SU-DHL-6 (cell line): ENCODE measurements around the gene ZNF814.
A peak's percentile ranks its signal among the peaks of the same experiment; 100 is the strongest.
"Not testable (repeated sequence)": the region's sequence is repeated elsewhere in the genome, so short reads cannot be mapped to it uniquely, and the experiment has no call there.

Experiments used
- H2AFZ ChIP-seq: fragments of 200-600 bp; sonication (generic); 2 replicates; pipeline ENCODE4 v1.6.1; 2014; ENCODE audit warnings: low read depth, mild to moderate bottlenecking, moderate library complexity, mixed read lengths, antibody characterized with exemption, low read length; ENCODE audit not compliant: severe bottlenecking
- H3F3A ChIP-seq: fragments of 200-600 bp; shearing (Covaris generic); 2 replicates; pipeline ENCODE4 v1.6.0; 2016; ENCODE audit warnings: antibody characterized with exemption, mild to moderate bottlenecking; ENCODE audit not compliant: insufficient read depth
- H3K27ac ChIP-seq: fragments of 200-600 bp; sonication (generic); 2 replicates; pipeline ENCODE4 v1.5.1; 2016; ENCODE audit warnings: low read depth, mild to moderate bottlenecking, low read length, moderate library complexity, mixed read lengths
- H3K27me3 ChIP-seq: fragments of 200-600 bp; sonication (generic), shearing (Covaris generic); 2 replicates; pipeline ENCODE4 v1.6.0; 2014; ENCODE audit warnings: mild to moderate bottlenecking, low read length
- H3K36me3 ChIP-seq: fragments of 200-600 bp; sonication (generic); 2 replicates; pipeline ENCODE4 v1.6.1; 2014; ENCODE audit warnings: mild to moderate bottlenecking, low read length, mixed read lengths
- H3K4me2 ChIP-seq: fragments of 300-600, 200-600 bp; shearing (Covaris generic), sonication (generic); 2 replicates; pipeline ENCODE4 v1.6.0; 2014; ENCODE audit warnings: low read length, low read depth, mild to moderate bottlenecking; ENCODE audit not compliant: poor library complexity, severe bottlenecking
- H3K4me3 ChIP-seq: fragments of 200-600 bp; sonication (generic); 2 replicates; pipeline ENCODE4 v1.5.1; 2014; ENCODE audit warnings: antibody characterized with exemption, low read length, mild to moderate bottlenecking, mixed read lengths; ENCODE audit not compliant: insufficient read depth, poor library complexity, severe bottlenecking
- H3K79me2 ChIP-seq: fragments of 200-600 bp; sonication (generic); 2 replicates; pipeline ENCODE4 v1.6.1; 2014; ENCODE audit warnings: mild to moderate bottlenecking, low read length, moderate library complexity; ENCODE audit not compliant: insufficient read depth
- H3K9ac ChIP-seq: fragments of 200-600 bp; sonication (generic); 2 replicates; pipeline ENCODE4 v1.7.0; 2014; ENCODE audit warnings: mild to moderate bottlenecking, low read length
- H3K9me2 ChIP-seq: fragments of 200-600 bp; sonication (generic); replicated peaks from 2 replicates; pipeline ENCODE4 v1.6.1; 2014; ENCODE audit warnings: low read length; ENCODE audit not compliant: insufficient read depth
- H3K9me3 ChIP-seq: fragments of 200-600 bp; sonication (generic); 2 replicates; pipeline ENCODE4 v1.6.1; 2014; ENCODE audit warnings: low read length, mixed read lengths; ENCODE audit not compliant: insufficient read depth
- H4K20me1 ChIP-seq: fragments of 200-600 bp; sonication (generic); 2 replicates; pipeline ENCODE4 v1.6.1; 2014; ENCODE audit warnings: low read depth, mild to moderate bottlenecking, antibody characterized with exemption, low read length, moderate library complexity, mixed read lengths
- EZH2phosphoT487 ChIP-seq: fragments of 200-600 bp; sonication (generic), shearing (Covaris generic); conservative IDR thresholded peaks from 2 replicates; pipeline ENCODE4 v1.6.1; 2018; ENCODE audit warnings: mild to moderate bottlenecking, antibody characterized with exemption, low read length, moderate library complexity, mixed read lengths
- TF ChIP-seq, protein P1 (sequence below): fragments of 200-600 bp; sonication (generic); IDR thresholded peaks from one replicate; pipeline ENCODE4 v1.5.1; 2017; ENCODE audit warnings: antibody characterized with exemption, mild to moderate bottlenecking, low read length, moderate library complexity; ENCODE audit not compliant: insufficient read depth, poor library complexity, severe bottlenecking

ZNF814 gene

DNA sequence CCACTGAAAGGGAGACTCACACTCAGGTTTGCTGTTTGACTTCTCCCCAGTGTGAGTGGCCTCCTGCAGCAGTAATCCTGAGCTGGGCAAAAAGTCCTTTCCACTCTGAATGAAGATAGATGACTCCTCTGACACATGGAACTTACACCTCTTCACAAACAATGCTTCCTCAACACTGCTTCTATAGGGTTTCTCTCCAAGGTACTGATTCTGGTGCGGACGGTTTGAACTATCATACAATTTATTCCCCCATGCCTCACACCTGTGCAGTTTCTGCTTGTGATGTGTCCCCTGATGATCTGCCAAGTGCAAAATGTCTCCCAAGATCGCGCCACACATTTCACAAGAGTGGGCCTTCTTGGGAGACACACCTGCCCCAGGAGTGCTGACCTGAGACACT, 38.8 kb upstream of the ZNF814 start:
- Histone ChIP-seq H3F3A (no peaks in the 10 kb centered on the region), H3K27me3 (no peaks in the 10 kb centered on the region), H3K27ac (no peak overlapping the region), H3K9me2 (no peaks in the 10 kb centered on the region), H3K9ac (no peak overlapping the region), H2AFZ (no peak overlapping the region), H3K9me3 (peaks cover 5% of the 10 kb centered on the region; the same call in 1 of the 2 replicates), H3K4me3 (no peak overlapping the region), H4K20me1 (no peaks in the 10 kb centered on the region), H3K4me2 (no peak overlapping the region), H3K79me2 (no peaks in the 10 kb centered on the region), H3K36me3 (no peaks in the 10 kb centered on the region)
- no peak for TF ChIP-seq EZH2phosphoT487
- TF ChIP-seq, protein P1, sequence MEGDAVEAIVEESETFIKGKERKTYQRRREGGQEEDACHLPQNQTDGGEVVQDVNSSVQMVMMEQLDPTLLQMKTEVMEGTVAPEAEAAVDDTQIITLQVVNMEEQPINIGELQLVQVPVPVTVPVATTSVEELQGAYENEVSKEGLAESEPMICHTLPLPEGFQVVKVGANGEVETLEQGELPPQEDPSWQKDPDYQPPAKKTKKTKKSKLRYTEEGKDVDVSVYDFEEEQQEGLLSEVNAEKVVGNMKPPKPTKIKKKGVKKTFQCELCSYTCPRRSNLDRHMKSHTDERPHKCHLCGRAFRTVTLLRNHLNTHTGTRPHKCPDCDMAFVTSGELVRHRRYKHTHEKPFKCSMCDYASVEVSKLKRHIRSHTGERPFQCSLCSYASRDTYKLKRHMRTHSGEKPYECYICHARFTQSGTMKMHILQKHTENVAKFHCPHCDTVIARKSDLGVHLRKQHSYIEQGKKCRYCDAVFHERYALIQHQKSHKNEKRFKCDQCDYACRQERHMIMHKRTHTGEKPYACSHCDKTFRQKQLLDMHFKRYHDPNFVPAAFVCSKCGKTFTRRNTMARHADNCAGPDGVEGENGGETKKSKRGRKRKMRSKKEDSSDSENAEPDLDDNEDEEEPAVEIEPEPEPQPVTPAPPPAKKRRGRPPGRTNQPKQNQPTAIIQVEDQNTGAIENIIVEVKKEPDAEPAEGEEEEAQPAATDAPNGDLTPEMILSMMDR, result no peak

DNA sequence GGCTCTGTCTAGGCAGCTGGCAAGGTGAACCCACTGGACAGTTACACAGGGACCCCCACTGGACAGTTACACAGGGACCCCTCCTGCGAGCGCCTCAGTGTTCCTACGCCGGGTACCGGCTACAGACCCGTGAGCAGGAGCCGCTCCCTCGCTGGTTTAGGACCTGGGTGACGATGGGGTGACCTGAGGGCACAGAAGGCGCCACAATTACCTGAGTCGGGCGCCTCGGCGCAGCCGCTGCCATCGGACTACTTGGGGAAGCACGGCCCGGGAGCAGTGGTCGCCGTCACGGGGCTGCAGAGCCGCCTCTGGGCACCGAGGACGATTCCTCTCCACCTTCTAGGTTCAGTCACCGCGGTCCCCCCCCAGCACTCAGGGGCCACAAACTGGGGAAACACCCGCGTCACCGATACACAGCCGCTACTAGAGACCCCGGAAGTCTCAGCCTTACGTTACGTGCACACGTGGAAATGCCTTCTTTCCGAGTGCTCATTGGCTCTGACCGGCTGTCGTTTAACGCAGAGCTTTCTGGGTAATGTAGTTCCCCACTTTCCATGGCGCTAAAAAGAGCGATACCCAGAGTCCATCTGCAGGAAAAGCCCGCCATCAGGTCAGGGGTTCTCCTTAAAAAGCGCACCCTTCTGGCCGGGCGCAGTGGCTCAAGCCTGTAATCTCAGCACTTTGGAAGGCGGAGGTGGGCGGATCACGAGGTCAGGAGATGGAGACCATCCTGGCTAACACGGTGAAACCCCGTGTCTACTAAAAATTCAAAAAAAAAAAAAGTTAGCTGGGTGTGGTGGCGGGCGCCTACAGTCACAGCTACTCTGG, 27.5 kb upstream of the ZNF814 start, which contains the start of gene ZNF417:
ZNF417 (minus strand) TSS at position 425 of the 828 bp plus-strand sequence; CDS start at position 244, 181 bp downstream.
- Histone ChIP-seq H3K79me2 (peaks cover 26% of the 10 kb centered on the region), H3K9ac (peak within 1 kb of the TSS; percentile 62), H3K4me2 (peak within 1 kb of the TSS; percentile 58), H3K4me3 (peak within 1 kb of the TSS; percentile 82), H2AFZ (peak within 1 kb of the TSS; percentile 94)
- not testable (repeated sequence) for H3K27ac ChIP-seq, H4K20me1 ChIP-seq, H3K36me3 ChIP-seq, H3K27me3 ChIP-seq, H3K9me3 ChIP-seq, H3K9me2 ChIP-seq, H3F3A ChIP-seq
- TF ChIP-seq, protein P1, result peak; percentile 11

DNA sequence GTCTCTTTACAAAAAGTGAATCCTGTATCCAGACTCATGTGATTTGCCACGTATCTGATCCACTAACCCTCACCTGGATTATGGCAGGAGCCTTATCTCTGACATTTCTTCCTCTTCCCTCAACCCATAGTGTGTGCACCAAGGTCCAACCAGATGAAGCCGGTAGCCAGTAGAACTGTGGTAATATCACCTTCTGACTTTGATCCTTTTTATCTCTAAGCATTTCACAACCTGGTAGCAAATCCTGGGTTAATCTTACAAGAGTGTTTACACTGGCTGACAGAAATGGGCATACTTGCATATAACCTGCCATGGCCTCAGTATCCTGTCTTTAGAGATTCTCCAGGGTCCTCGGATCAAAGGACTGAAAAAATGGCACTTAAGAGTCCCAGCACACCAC, 25.7 kb upstream of the ZNF814 start:
- Histone ChIP-seq H3K4me2 (no peak overlapping the region), H3K9me3 (no peaks in the 10 kb centered on the region), H3K27me3 (no peaks in the 10 kb centered on the region), H2AFZ (no peak overlapping the region), H3K27ac (no peak overlapping the region), H3F3A (no peaks in the 10 kb centered on the region), H3K9me2 (no peaks in the 10 kb centered on the region), H3K4me3 (no peak overlapping the region), H3K36me3 (0 out of 2 replicates have a peak, but pooled peaks cover 4% of the 10 kb centered on the region), H3K79me2 (peaks cover 26% of the 10 kb centered on the region), H4K20me1 (no peaks in the 10 kb centered on the region), H3K9ac (no peak overlapping the region)
- no peak for TF ChIP-seq EZH2phosphoT487
- TF ChIP-seq, protein P1, result no peak
